ENCODE measurements around the gene SNX7.

SNX7 gene

GRCh38 chr1:98661544-98662355 lies at the start of gene SNX7:
TSS of gene SNX7 (plus strand) at chr1:98661721. CDS start at chr1:98661732, 11 bp downstream.
- no peak for DNase-seq (ENCODE audit: low spot score)

- DNase-seq (ENCODE audit: low spot score), result no peak
These were observed 24.2 kb upstream of the SNX7 start for GRCh38 chr1:98637316-98637715.

GRCh38 chr1:98638185-98638584 lies 23.3 kb upstream of the SNX7 start:
- no peak for DNase-seq (ENCODE audit: low spot score)

- DNase-seq (ENCODE audit: low spot score), result no peak
These were observed 17.0 kb upstream of the SNX7 start for GRCh38 chr1:98644510-98644909.

- DNase-seq (ENCODE audit: low spot score), result no peak
These were observed 10.3 kb upstream of the SNX7 start for GRCh38 chr1:98651116-98651632.

- no peak for DNase-seq (ENCODE audit: low spot score)
These were observed 8.4 kb upstream of the SNX7 start for GRCh38 chr1:98653123-98653522.

GRCh38 chr1:98659879-98660278 lies 1.6 kb upstream of the SNX7 start:
- DNase-seq (ENCODE audit: low spot score), result no peak

GRCh38 chr1:98660940-98661543 lies 479 bp upstream of the SNX7 start:
- no peak for DNase-seq (ENCODE audit: low spot score)

- no peak for DNase-seq (ENCODE audit: low spot score)
These were observed 792 bp downstream of the SNX7 start for GRCh38 chr1:98662356-98662670.

GRCh38 chr1:98668733-98669132 lies 7.2 kb downstream of the SNX7 start:
- DNase-seq (ENCODE audit: low spot score), result no peak

- DNase-seq (ENCODE audit: low spot score), result no peak
These were observed 8.1 kb downstream of the SNX7 start for GRCh38 chr1:98669355-98670296.

GRCh38 chr1:98672189-98672588 lies 10.7 kb downstream of the SNX7 start:
- DNase-seq (ENCODE audit: low spot score), result no peak

- no peak for DNase-seq (ENCODE audit: low spot score)
These were observed 12.7 kb downstream of the SNX7 start for GRCh38 chr1:98674075-98674781.

GRCh38 chr1:98675282-98675681 lies 13.8 kb downstream of the SNX7 start:
- no peak for DNase-seq (ENCODE audit: low spot score)

GRCh38 chr1:98677288-98677687 lies 15.8 kb downstream of the SNX7 start:
- no peak for DNase-seq (ENCODE audit: low spot score)

- no peak for DNase-seq (ENCODE audit: low spot score)
These were observed 20.3 kb downstream of the SNX7 start for GRCh38 chr1:98681812-98682211.

GRCh38 chr1:98688110-98688739 lies 26.7 kb downstream of the SNX7 start:
- no peak for DNase-seq (ENCODE audit: low spot score)

- DNase-seq (ENCODE audit: low spot score), result no peak
These were observed 29.1 kb downstream of the SNX7 start for GRCh38 chr1:98690576-98690975.

GRCh38 chr1:98692482-98692881 lies 31.0 kb downstream of the SNX7 start:
- DNase-seq (ENCODE audit: low spot score), result no peak

GRCh38 chr1:98693385-98693784 lies 31.9 kb downstream of the SNX7 start:
- DNase-seq (ENCODE audit: low spot score), result no peak

- no peak for DNase-seq (ENCODE audit: low spot score)
These were observed 34.6 kb downstream of the SNX7 start for GRCh38 chr1:98696077-98696476.
